GM18499 (cell line): Measurements from ENCODE around the gene KIRREL3.

Experiments
- ATAC-seq: cut with Tn5 transposase; IDR thresholded peaks from one replicate; pipeline ENCODE4 v1.9.1; 2021; ENCODE audit warnings: moderate number of reproducible peaks; ENCODE audit not compliant: insufficient read depth, unreplicated experiment

Gene KIRREL3

DNA sequence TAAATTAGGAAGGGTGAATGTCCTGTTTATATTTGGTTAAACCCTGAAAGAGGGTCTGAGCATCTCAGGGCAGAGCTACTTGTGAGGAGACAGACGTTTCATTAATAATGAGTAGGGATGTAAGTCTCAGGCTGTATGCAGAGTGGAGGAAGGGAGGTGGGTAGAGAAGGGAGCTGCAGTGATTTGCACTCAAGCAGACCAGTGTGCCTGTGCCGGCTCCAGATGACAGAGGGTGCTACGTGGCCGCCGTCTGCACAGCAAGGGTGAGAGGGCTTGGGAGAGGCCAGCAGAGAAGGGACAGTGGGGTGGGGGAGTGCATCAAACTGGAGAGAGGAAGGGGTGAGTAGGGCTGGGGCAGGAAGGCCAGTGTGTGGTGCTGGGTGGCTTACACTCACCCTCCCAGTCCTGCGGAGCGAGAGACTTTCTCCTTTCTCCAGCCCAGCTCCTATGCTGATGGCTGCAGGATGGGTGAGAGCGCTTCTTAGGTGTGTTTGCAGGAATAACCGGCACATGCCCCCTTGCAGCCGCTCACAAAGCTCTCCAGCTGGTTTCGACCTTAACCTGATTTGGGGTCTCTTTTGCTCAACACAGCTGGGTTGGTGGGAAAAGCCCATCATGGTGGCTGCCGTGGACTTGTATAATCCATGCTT lies 514.5 kb downstream of the KIRREL3 start:
- ATAC-seq: no peak

GRCh38 chr11:126485021-126485792 lies 515.4 kb downstream of the KIRREL3 start:
- peak; percentile 55 for ATAC-seq

- ATAC-seq: no peak
These were observed 516.3 kb downstream of the KIRREL3 start for GRCh38 chr11:126484266-126484665.

DNA sequence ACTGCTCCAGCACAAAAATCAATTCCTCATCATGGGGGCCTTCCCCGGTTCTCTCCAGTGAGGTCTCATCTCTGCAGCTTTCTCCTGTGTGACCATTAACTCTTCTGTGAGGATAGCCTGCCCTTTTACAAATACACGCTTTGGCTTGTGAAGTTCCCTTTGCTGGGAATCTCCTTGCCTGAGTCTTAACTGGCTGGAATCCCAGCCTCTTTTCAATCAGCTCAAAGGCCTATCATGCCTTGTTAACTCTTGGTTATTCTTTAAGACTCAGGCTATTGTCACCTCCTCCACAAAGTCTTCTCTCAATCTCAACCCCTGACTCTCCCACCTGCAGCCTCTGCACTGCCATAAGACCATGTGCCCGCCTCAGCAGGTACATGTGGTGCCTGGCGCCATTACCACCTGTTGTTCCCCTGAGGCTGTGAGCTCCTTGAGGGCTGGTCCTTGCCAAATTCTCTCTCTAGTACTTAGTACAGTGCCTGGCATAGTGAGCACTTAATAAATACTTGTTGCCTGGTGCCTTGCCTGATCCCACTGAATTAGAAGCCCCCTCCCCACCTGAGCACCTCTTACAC lies 516.9 kb downstream of the KIRREL3 start:
- no peak for ATAC-seq

DNA sequence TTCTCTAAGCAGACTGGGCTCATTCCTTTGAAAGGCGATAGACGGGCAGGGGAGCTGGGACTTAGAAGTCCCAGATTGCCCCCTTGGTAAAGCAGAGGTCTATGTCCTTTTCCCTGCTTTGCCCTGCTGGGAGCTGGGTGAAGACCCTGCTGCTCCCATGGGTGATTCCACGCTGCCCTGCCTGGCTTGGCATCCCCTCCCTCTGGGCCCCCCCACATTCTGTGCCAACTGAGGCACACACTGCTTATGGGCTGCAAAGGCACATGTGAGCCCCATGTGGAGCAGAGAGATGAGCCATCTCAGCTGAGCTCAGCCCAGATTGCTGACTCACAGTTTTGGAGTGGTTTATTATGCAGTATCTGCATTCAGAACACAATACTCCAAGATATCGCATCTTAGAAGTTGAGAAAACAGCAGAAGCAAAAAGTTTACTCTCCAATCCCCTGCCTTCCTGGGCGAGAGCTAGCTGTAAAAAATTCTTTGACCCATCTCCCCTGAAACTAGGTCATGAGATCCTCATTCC lies 517.9 kb downstream of the KIRREL3 start:
- ATAC-seq: no peak

GRCh38 chr11:126481303-126481680 lies 519.3 kb downstream of the KIRREL3 start:
- no peak for ATAC-seq

GRCh38 chr11:126480410-126481302 lies 519.9 kb downstream of the KIRREL3 start:
- peak; percentile 42 for ATAC-seq

GRCh38 chr11:126480015-126480409 lies 520.6 kb downstream of the KIRREL3 start:
- no peak for ATAC-seq

DNA sequence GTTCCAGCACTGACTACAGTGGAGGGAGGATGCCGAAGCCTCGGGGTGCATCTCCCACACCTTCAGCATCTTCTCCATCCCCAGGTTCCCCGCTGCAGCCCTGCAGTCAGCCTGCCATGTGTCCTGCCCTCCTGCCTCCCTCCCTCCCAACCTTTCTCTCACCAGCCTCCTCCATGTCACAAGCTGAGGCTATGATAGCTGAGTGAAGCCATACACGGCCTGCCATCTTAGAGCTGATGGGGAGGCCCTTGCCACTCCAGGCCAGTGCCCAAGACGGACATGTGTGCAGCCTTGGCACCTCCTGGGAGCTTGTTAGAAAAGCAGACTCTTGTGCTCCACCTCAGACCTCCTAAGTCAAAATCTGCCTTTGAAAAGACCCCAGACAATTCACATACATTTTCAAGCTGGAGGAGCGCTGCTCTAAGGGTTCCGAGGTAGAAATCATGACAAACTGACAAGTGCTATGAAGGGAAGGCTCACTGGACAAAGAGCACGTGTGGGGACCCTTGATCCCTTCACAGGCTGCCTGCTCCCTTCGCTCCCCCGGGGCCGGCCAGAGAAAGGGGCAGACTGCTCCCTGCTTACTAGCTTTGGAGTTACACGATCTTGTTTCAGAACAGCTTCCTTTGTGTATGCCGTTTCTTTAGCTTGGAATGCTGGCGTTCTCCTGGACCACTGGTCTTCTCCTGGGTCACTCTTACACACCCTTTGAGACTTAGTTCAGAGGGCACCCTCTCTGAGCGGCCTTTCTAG lies 521.2 kb downstream of the KIRREL3 start:
- ATAC-seq: no peak

- ATAC-seq: no peak
These were observed 522.1 kb downstream of the KIRREL3 start for GRCh38 chr11:126478466-126478865.

DNA sequence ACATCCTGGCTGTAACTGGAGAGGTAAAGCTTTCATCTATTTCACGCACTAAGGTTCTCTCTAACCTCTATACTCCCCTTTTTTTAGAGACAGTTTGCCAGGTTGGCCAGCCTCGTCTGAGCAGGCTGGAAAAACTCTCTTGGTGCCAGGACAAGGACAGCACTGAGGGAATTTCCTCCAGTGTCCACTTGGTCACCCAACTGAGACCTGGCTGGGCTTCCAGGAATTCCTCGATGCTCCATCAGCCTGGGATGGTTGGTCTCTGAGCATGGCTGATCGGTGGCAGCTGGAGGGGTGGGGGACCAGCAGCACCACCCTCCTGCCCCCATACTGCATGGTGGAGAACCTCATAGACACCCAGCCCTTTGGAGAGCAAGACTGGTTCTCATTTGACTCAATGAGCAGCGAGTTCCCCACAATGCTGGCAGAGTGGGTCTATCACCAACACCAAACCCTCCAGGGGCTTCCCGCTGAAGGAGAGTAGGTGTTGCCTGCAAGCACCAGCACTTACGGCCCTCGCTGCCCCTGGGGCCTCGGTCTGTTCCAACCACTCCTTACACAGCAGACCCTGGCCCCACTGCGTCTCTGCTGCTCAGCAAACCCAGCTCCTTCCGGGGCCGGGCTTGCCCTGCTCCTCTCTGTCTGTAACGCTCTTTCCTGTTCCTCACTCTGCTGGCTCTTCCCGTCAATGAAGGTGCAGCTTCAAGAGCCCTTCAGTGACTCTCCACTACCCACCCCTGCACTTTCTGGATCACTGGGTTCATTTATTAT lies 522.9 kb downstream of the KIRREL3 start:
- no peak for ATAC-seq

DNA sequence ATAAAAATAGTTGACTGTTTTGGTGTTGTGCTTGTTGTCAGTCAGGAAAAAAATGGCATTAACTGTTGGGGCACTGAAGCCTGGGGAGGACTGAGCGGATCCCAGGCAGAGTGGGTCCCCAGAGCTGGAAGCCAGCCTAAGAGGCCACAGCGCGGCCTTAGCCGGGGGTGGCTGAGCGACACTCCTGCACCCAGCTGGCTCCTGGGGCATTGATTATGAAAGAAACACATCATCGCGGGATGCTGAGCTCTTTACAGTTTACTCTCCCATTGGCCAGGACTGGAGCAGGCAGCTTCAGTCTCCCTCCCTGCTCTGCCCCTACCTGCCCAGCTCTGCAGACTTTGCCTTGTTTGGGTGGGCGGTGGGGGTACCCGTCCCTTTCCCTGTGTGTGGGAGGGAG lies 523.6 kb downstream of the KIRREL3 start:
- no peak for ATAC-seq

- ATAC-seq: no peak
These were observed 524.2 kb downstream of the KIRREL3 start for GRCh38 chr11:126476266-126476924.

DNA sequence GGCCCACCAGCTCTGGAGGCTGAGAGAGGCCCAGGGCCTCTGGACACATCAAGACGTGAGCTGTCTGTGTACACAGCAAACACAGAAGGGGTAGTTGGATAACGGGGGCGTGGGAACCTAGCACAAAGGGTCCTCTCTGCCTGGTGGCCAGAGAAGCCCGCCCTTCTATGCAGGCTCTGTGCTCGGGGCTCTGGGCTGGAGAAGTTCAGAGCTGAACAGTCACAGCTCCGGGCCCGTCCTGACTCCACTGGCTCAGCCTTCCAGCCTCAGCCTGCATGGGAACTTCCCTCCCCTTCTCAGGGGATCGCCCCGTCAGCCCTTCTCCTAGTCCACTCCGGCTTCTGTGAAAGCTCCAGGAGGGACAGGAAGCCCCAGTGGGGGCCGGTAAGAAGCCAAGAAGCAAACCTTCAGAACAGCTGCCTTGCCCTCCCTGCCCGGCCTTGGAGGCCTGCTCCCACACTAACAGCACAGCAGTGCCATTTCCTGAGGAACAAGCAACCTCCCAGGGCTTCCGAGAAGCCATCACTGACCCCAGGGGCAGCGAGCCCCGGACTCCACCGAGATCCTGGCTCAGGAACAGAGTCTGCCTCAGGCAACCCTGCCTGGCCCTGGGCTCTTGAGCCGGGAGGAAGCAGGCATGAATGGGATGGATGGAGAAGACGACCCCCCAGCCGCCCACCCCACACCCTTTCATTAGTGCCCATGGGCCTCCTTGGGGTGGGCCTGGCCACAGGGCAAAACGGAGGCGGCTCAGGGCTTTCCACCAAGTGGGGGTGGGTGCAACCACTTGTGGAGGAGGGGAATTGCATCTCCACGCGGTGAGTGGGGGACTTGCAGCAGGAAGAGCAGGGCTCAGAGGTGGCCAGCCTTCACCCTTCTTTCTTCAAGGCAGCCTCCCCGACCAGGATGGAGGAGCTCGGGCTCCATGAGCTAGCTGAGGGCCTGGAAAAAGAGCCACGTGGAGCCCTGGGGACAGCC lies 525.3 kb downstream of the KIRREL3 start:
- no peak for ATAC-seq

GRCh38 chr11:126474220-126474619 lies 526.4 kb downstream of the KIRREL3 start:
- no peak for ATAC-seq

- ATAC-seq: no peak
These were observed 527.3 kb downstream of the KIRREL3 start for GRCh38 chr11:126473269-126473668.

- no peak for ATAC-seq
These were observed 531.3 kb downstream of the KIRREL3 start for GRCh38 chr11:126469311-126469710.
